Large intestine (tissue), 3 donors: ENCODE results near the gene ALDH1A3. TPM values are rescaled to one million over a fixed set of nuclear protein-coding genes. Genes with fewer than 3 reads are reported as not detected.
A peak's percentile ranks its signal among the peaks of the same experiment; 100 is the strongest.

Experiments used
- DNase-seq, 2 donors: peaks; one replicate each; pipeline versions ENCODE4 v3.0.0 to v3.0.0-alpha.2; 2013
- H3K27ac ChIP-seq: one replicate; pipeline ENCODE4 v1.5.1; 2013; ENCODE audit warnings: low read length
- H3K27me3 ChIP-seq: 2 replicates; pipeline ENCODE4 v1.6.1; 2013; ENCODE audit warnings: low read length; ENCODE audit not compliant: control insufficient read depth, insufficient read depth
- H3K36me3 ChIP-seq: 2 replicates; pipeline ENCODE4 v1.6.1; 2013; ENCODE audit warnings: low read length; ENCODE audit not compliant: control insufficient read depth, insufficient read depth
- H3K4me1 ChIP-seq: one replicate; pipeline ENCODE4 v1.6.1; 2013; ENCODE audit warnings: low read length; ENCODE audit not compliant: control insufficient read depth, insufficient read depth
- H3K4me3 ChIP-seq: one replicate; pipeline ENCODE4 v1.5.1; 2013; ENCODE audit warnings: low read length
- H3K9me3 ChIP-seq: one replicate; pipeline ENCODE4 v1.6.1; 2013; ENCODE audit warnings: mild to moderate bottlenecking, low read depth, low read length, moderate library complexity; ENCODE audit not compliant: control insufficient read depth
- WGBS: methylation state at CpG from one replicate; pipeline ENCODE4 v1.1.5; 2013; ENCODE audit warnings: low lambda C conversion rate; ENCODE audit not compliant: insufficient coverage; 5-methylcytosine and 5-hydroxymethylcytosine counted together
- polyA plus RNA-seq: library from polyadenylated mRNA; unstranded; fragments of 120-200 nt; gene quantifications from one replicate; pipeline ENCODE4 v1.2.1, GENCODE V29; 2013

Gene ALDH1A3
- polyA plus RNA-seq, 1 donor, result 23.8 TPM

GRCh38 chr15:100939791-100940190 lies 60.2 kb downstream of the ALDH1A3 start:
- Histone ChIP-seq H3K27ac (no peak overlapping the region), H3K9me3 (no peaks in the 10 kb centered on the region)
- WGBS, result 93% methylated on average over 3 of the region's 4 CpGs

DNA sequence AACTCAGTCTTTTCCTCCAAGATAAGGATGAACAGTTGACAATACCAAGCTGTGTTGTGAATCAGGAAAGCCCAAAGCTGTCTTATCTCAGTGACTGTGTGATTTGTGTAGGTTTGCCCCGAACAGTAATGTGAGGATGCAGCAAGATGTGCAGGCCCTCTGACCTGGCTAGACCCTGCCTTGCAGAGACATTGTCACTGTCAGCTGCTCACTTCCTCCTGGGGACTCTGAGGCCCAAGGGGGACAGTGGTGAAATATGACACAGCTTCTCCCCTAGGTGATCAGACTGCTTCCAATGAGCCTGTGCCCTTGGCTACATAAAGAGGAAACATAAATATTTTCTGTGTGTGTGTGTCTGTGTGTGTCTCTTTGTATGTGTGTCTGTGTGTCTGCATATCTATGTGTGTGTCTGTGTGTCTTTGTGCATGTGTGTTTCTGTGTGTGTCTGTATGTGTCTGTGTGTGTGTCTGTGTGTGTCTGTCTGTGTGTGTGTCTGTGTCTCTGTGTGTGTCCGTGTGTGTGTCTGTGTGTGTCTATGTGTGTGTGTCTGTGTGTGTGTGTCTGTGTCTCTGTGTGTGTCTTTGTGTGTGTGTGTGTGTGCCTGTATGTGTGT lies 61.2 kb downstream of the ALDH1A3 start:
- H3K27ac ChIP-seq, result no peak overlapping the region
- DNase-seq, result peak in 1 of 2 donors; percentile 17
- no peak overlapping the region for H3K4me3 ChIP-seq
- H3K36me3 ChIP-seq, result no peaks in the 10 kb centered on the region
- WGBS, result no CpG with 5 or more reads among the region's 2 CpGs
- no peaks in the 10 kb centered on the region for H3K4me1 ChIP-seq
- H3K27me3 ChIP-seq, result no peaks in the 10 kb centered on the region
- H3K9me3 ChIP-seq, result no peaks in the 10 kb centered on the region

More at GRCh38 chr15:100939791-100940190, 60.2 kb downstream of the ALDH1A3 start:
- Histone ChIP-seq H3K4me1 (no peaks in the 10 kb centered on the region), H3K27me3 (no peaks in the 10 kb centered on the region), H3K4me3 (no peak overlapping the region), H3K36me3 (no peaks in the 10 kb centered on the region)
- DNase-seq, result no peak

GRCh38 chr15:100941536-100941935 lies 61.9 kb downstream of the ALDH1A3 start:
- no peak overlapping the region for H3K4me3 ChIP-seq
- WGBS, result no CpG with 5 or more reads among the region's 10 CpGs
- no peaks in the 10 kb centered on the region for H3K36me3 ChIP-seq
- no peaks in the 10 kb centered on the region for H3K27me3 ChIP-seq
- no peaks in the 10 kb centered on the region for H3K9me3 ChIP-seq
- no peak overlapping the region for H3K27ac ChIP-seq
- DNase-seq, result no peak
- H3K4me1 ChIP-seq, result no peaks in the 10 kb centered on the region

GRCh38 chr15:100942656-100943425 lies 63.2 kb downstream of the ALDH1A3 start:
- Histone ChIP-seq H3K27ac (no peak overlapping the region), H3K4me3 (no peak overlapping the region), H3K36me3 (no peaks in the 10 kb centered on the region), H3K4me1 (no peaks in the 10 kb centered on the region), H3K27me3 (no peaks in the 10 kb centered on the region), H3K9me3 (no peaks in the 10 kb centered on the region)
- no peak for DNase-seq
- no CpG with 5 or more reads among the region's 10 CpGs for WGBS

- Histone ChIP-seq H3K4me1 (no peaks in the 10 kb centered on the region), H3K4me3 (no peak overlapping the region), H3K36me3 (no peaks in the 10 kb centered on the region), H3K27ac (no peak overlapping the region), H3K27me3 (no peaks in the 10 kb centered on the region), H3K9me3 (no peaks in the 10 kb centered on the region)
- DNase-seq, result no peak
- WGBS, result 90% methylated on average over 4 of the region's 7 CpGs
These were observed 64.7 kb downstream of the ALDH1A3 start for GRCh38 chr15:100944244-100944895.

DNA sequence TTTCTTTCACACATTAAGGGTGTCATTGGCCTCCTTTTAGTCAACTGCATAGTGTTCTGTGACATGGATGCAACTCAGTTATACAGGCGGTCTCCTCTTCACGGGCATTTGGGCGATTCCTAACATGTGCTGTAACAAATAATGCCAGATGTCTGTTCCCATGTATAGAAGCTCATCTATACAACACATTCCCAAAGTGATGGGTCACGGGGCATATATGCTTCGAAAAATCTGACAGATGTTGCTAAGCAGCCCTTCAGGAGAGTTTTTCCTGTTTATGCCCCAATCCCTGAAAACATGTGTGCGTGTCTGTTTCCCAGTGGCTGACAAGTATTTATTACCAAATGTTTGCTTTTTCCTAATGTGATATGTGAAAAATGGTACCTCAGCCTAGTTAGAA lies 65.4 kb downstream of the ALDH1A3 start:
- no peak for DNase-seq
- WGBS, result 100% methylated on average over 1 of the region's 6 CpGs
- H3K9me3 ChIP-seq, result no peaks in the 10 kb centered on the region

DNA sequence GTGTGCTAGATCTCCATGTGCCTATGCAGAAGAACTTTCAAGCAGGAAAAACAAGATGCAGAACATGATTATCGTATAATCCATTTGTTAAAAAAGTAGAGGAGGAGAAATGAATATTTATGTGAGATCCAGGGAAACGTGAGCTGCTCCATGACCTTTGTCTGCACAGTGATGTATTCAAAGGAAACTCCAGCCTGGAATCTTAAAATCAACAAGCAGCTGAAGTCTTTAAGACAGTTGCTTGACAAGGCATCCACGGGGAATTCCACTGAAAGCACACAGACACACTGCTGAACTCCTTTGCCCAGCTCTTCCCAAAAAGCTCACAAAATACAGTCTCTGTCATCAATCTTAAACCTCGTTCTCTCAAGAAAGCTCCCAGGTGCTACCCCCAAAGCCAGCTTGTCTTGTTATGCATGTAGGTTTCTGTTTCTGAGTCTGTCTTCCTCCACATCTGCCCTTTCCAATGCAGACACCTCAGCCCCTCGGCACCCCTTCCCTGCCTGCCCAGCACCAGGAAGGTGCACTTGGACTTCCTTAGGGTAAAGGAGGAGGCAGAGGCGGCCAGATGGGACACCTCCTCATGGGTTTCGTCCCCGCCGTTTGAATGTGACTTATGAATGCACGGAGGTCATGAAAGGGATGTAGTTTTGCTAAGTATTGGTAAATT lies 68.3 kb downstream of the ALDH1A3 start:
- no peaks in the 10 kb centered on the region for H3K36me3 ChIP-seq
- DNase-seq, result no peak
- H3K27me3 ChIP-seq, result no peaks in the 10 kb centered on the region
- no peaks in the 10 kb centered on the region for H3K4me1 ChIP-seq
- 0% methylated on average over 1 of the region's 10 CpGs for WGBS
- no peak overlapping the region for H3K4me3 ChIP-seq
- H3K9me3 ChIP-seq, result no peaks in the 10 kb centered on the region
- H3K27ac ChIP-seq, result no peak overlapping the region

More for the DNA sequence above, 65.4 kb downstream of the ALDH1A3 start:
- Histone ChIP-seq H3K27ac (no peak overlapping the region), H3K4me1 (no peaks in the 10 kb centered on the region), H3K4me3 (no peak overlapping the region), H3K27me3 (no peaks in the 10 kb centered on the region), H3K36me3 (no peaks in the 10 kb centered on the region)

DNA sequence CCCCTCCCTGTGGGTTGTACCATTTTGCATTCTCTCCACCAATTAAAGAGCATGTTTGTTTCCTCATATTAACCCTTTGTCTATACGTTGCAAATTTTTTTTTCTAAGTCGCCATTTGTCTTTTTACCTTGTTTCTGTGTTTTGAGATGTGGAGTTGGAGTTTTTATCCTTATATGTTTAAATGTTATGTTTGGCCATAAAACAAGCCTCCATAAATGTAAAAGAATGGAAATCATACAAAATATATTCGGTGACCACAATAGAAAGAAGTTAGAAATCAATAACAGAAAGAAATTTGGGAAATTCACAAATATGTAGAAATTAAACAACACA lies 68.8 kb downstream of the ALDH1A3 start:
- 83% methylated on average over 2 of the region's 3 CpGs for WGBS
- Histone ChIP-seq H3K36me3 (no peaks in the 10 kb centered on the region), H3K27ac (no peak overlapping the region), H3K4me3 (no peak overlapping the region), H3K27me3 (no peaks in the 10 kb centered on the region), H3K9me3 (no peaks in the 10 kb centered on the region), H3K4me1 (no peaks in the 10 kb centered on the region)
- DNase-seq, result no peak

DNA sequence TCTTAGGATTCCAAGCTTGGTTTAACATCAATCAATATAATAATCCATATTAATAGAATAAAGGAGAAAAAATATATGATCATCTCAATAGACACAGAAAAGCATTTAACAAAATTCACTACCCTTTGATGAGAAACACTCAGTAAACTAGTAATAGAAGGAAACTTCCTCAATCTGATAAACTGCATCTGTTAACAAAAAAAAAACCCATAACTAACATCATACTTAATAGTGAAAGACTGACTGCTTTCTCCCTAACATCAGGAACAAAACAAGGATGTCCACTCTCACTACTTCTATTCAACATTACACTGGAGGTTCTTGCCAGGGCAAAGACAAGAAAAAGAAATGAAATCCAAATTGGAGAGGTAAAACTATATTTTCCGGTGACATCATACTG lies 70.1 kb downstream of the ALDH1A3 start:
- no peak for DNase-seq
- 50% methylated on average over 1 of the region's 1 CpG for WGBS
- H3K36me3 ChIP-seq, result no peaks in the 10 kb centered on the region

GRCh38 chr15:100951965-100952364 lies 72.3 kb downstream of the ALDH1A3 start:
- no peak overlapping the region for H3K27ac ChIP-seq
- H3K9me3 ChIP-seq, result no peaks in the 10 kb centered on the region
- WGBS, result 90% methylated on average over 5 of the region's 5 CpGs
- DNase-seq, result no peak
- no peaks in the 10 kb centered on the region for H3K36me3 ChIP-seq
- H3K4me1 ChIP-seq, result no peaks in the 10 kb centered on the region
- no peak overlapping the region for H3K4me3 ChIP-seq
- no peaks in the 10 kb centered on the region for H3K27me3 ChIP-seq

More for the DNA sequence above, 70.1 kb downstream of the ALDH1A3 start:
- H3K27me3 ChIP-seq, result no peaks in the 10 kb centered on the region
- H3K27ac ChIP-seq, result no peak overlapping the region
- no peaks in the 10 kb centered on the region for H3K4me1 ChIP-seq
- H3K4me3 ChIP-seq, result no peak overlapping the region
- no peaks in the 10 kb centered on the region for H3K9me3 ChIP-seq
